Liver (tissue), 3 donors: ENCODE results near the gene PCDHA13.

Source experiments
- CTCF ChIP-seq: fragments of 150-350 bp; IDR thresholded peaks from 2 replicates; pipeline ENCODE4 v1.5.1; 2017; ENCODE audit warnings: improper control_type of control experiment, low read depth, low read length; ENCODE audit not compliant: missing input control
- MAX ChIP-seq: IDR thresholded peaks from 2 replicates; pipeline ENCODE4 v1.6.1; 2016; ENCODE audit warnings: antibody characterized with exemption
- RAD21 ChIP-seq, 2 donors: IDR thresholded peaks; 2 replicates each; pipeline ENCODE4 v1.6.1; 2016; ENCODE audit warnings: antibody characterized with exemption in 2 of 2, mild to moderate bottlenecking in 2 of 2
- REST ChIP-seq: IDR thresholded peaks from 2 replicates; pipeline ENCODE4 v1.6.1; 2016; ENCODE audit warnings: antibody characterized with exemption, mild to moderate bottlenecking
- donor health status: healthy.
- donor health status: healthy.

DNA sequence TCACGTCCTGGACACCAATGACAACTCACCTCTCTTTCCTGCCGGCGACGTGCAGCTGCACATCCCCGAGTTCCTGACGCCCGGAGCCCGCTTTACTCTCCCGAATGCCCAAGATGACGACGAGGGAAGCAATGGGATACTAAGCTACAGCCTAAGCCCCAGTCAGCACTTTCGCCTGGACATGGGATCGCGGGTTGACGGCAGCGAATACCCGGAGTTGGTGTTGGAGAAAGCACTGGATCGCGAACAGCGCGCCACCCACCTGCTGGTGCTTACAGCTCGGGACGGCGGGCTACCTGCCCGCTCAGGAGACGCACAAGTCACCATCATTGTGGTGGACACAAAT is 45.3 kb downstream of the PCDHA13 start:
- no peak for TF ChIP-seq CTCF
- no peak for TF ChIP-seq RAD21 (IDR thresholded peaks at IDR 0.05)
- TF ChIP-seq MAX: no peak
- TF ChIP-seq REST: no peak
